ENCODE measurements around the gene MAPK10.

Gene MAPK10

GRCh38 chr4:85963231-85963630 is 396.6 kb downstream of the MAPK10 start:
- H3K4me3 ChIP-seq (ENCODE audit: low read depth, low read length), result no peak overlapping the region
- no peak for TF ChIP-seq CTCF (IDR thresholded peaks at IDR 0.05; ENCODE audit: low read depth, low read length)

GRCh38 chr4:85961887-85962286 is 398.0 kb downstream of the MAPK10 start:
- no peak for TF ChIP-seq CTCF (IDR thresholded peaks at IDR 0.05; ENCODE audit: low read depth, low read length)
- no peak overlapping the region for H3K4me3 ChIP-seq (ENCODE audit: low read depth, low read length)

DNA sequence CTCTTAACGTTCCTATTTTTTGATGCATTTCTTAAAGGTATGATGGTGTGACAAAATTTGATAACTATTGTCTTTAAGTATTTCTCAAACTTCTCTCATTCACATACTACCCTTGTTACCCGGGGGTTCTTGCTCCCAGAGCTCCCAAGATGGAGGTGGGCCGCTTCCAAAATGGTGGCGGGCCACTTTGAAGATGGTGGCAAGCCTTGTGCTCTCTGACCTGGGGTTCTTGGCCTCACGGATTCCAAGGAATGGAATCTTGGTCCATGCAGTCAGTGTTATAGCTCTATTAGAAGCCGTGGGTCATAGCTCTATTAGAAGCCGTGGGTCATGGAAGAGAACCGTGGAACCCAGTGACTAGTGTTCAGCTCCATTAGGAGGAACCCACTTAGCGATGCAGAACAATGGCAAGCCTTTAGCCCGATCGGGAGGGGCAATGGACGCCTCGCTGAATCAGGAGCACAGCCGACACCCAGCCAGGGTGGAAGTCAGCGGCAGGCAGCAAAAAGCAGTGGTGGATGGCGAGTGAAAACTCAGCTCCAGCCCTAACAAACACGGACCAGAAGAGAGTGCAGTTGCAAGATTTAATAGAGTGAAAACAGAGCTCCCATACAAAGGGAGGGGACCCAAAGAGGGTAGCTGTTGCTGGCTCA is 403.4 kb downstream of the MAPK10 start:
- no peak for TF ChIP-seq CTCF (IDR thresholded peaks at IDR 0.05; ENCODE audit: low read depth, low read length)
- no peak overlapping the region for H3K4me3 ChIP-seq (ENCODE audit: low read depth, low read length)

DNA sequence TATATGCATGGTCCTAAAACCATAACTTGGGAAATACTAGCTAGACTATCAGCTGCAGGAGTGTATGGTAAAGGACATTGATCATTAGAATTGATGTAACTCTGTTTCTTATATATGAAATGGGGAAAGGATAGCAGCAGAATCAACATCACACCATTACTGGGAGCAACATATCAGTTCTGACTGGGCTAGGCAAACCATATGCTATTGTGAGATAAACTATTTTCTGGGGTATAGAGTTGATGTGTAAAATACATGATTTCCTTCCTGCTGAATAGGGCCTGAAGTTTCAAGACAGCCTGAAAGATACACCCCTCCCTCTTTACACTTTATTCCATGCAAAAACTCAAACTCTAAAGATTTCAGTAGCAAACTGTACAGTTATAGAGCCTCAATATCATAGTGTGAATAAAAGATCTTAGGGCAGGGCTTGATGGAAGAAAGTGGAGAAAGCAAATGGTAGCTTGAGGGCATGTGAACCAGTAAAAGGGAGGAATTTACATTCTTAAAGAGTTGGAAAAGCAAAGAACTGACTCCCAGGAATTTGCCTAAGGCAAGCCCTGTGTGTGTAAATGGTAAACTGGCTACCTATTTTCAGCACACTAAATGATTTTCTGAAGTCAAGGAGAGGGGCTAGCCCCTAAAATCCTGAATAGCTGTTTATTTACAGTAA is 404.1 kb downstream of the MAPK10 start:
- H3K4me3 ChIP-seq (ENCODE audit: low read depth, low read length), result no peak overlapping the region
- no peak for TF ChIP-seq CTCF (IDR thresholded peaks at IDR 0.05; ENCODE audit: low read depth, low read length)

- no peak overlapping the region for H3K4me3 ChIP-seq (ENCODE audit: low read depth, low read length)
- TF ChIP-seq CTCF (IDR thresholded peaks at IDR 0.05; ENCODE audit: low read depth, low read length), result no peak
Measured at GRCh38 chr4:85953651-85954018, 406.2 kb downstream of the MAPK10 start.

DNA sequence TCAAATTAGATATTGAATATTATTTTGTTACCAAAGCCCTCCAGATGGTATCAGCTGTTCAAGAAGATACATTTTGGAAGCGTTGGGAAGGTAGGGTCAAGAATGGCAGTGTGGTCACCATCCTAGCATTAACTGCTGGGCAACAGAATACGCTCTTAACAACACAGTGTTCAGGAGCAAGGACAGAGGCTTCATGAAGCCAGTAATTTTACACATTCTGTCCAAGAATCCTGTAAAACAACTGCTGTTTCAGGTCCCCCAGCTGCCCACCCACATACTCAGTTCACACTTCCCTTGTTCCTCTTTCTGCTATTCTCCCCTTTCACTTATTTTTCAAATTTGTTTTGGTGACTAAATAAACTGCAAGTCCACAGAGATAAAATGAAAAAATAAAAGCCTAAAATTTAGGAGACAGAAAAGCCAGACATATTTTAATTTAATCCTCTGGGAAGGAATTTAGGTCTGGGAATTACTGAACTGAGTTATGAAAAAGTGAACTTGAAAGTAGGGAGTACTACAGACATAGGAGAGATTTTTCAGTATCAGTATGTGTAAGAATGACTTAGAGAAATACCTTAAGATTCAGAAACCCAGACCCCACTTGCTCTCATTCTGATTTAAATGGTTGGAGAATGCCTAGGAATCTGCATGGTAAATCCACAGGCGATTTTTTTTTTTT is 406.7 kb downstream of the MAPK10 start:
- no peak overlapping the region for H3K4me3 ChIP-seq (ENCODE audit: low read depth, low read length)

More for the DNA sequence above, 406.7 kb downstream of the MAPK10 start:
- TF ChIP-seq CTCF (IDR thresholded peaks at IDR 0.05; ENCODE audit: low read depth, low read length), result no peak
